Naive thymus-derived CD4-positive, alpha-beta T cell (primary cell): Measurements from ENCODE around the gene KAZN. TPM values are rescaled to one million over a fixed set of nuclear protein-coding genes. Genes with fewer than 3 reads are reported as not detected.

Source experiments
- ATAC-seq: fragments of 150-1000 bp; cut with Tn5 transposase; 2 replicates; pipeline ENCODE4 v1.10.0; 2021; ENCODE audit warnings: mild to moderate bottlenecking, moderate library complexity
- CTCF ChIA-PET: fragments of 350-600 bp; sonication (Branson Sonifier 250); formaldehyde crosslinking; loops from one replicate; lab custom pipeline; 2021; ENCODE audit warnings: antibody characterized with exemption; lab: Charles Lee
- POLR2A ChIA-PET: fragments of 350-600 bp; sonication (Branson Sonifier 250); formaldehyde crosslinking; loops from one replicate; lab custom pipeline; 2021; ENCODE audit warnings: antibody characterized with exemption, inconsistent platforms; lab: Charles Lee
- DNase-seq, 9 donors: peaks; one replicate each; pipeline versions ENCODE4 v3.0.0 to v3.0.0-alpha.2; 2020 to 2022; ENCODE audit warnings: mixed read lengths in 1 of 9
- H3K27ac ChIP-seq: one replicate; pipeline ENCODE4 v1.7.0; 2013; ENCODE audit warnings: mild to moderate bottlenecking, low read depth, low read length, moderate library complexity
- H3K27me3 ChIP-seq, 2 donors: one replicate each; pipeline ENCODE4 v1.7.0; 2013; ENCODE audit warnings: low read length in 2 of 2, mild to moderate bottlenecking in 2 of 2, moderate library complexity in 2 of 2; ENCODE audit not compliant: control insufficient read depth in 2 of 2, insufficient read depth in 2 of 2
- H3K36me3 ChIP-seq, 3 experiments: 1 replicate in 2 of 3; 2 replicates in 1 of 3; pipeline ENCODE4 v1.7.0; 2013; ENCODE audit warnings: low read length in 3 of 3, mild to moderate bottlenecking in 3 of 3, moderate library complexity in 1 of 3; ENCODE audit not compliant: insufficient read depth in 3 of 3, control insufficient read depth in 2 of 3
- H3K4me1 ChIP-seq, 2 donors: one replicate each; pipeline ENCODE4 v1.7.0; 2013; ENCODE audit warnings: low read length in 2 of 2, mild to moderate bottlenecking in 2 of 2, moderate library complexity in 1 of 2; ENCODE audit not compliant: control insufficient read depth in 2 of 2, insufficient read depth in 2 of 2
- H3K4me3 ChIP-seq: 2 replicates; pipeline ENCODE4 v1.7.0; 2013; ENCODE audit warnings: mild to moderate bottlenecking, low read length
- H3K9me3 ChIP-seq, 3 experiments: 1 replicate in 2 of 3; 2 replicates in 1 of 3; pipeline ENCODE4 v1.7.0; 2013; ENCODE audit warnings: low read length in 3 of 3; ENCODE audit not compliant: control insufficient read depth in 2 of 3
- H3K27ac Mint-ChIP-seq, 9 donors: one replicate each; pipeline ENCODE4 v1.8.0; 2020 to 2022; ENCODE audit warnings: mixed read lengths in 9 of 9, mild to moderate bottlenecking in 8 of 9, moderate library complexity in 5 of 9, inconsistent platforms in 2 of 9
- H3K27me3 Mint-ChIP-seq, 5 donors: one replicate each; pipeline ENCODE4 v1.8.0; 2021 to 2022; ENCODE audit warnings: mixed read lengths in 5 of 5, mild to moderate bottlenecking in 1 of 5
- H3K36me3 Mint-ChIP-seq, 5 donors: one replicate each; pipeline ENCODE4 v1.8.0; 2020 to 2022; ENCODE audit warnings: mixed read lengths in 5 of 5, mild to moderate bottlenecking in 3 of 5, inconsistent platforms in 1 of 5
- H3K4me1 Mint-ChIP-seq, 7 donors: one replicate each; pipeline ENCODE4 v1.8.0; 2020 to 2022; ENCODE audit warnings: mixed read lengths in 7 of 7, mild to moderate bottlenecking in 3 of 7, inconsistent platforms in 1 of 7
- H3K4me3 Mint-ChIP-seq, 10 donors: one replicate each; pipeline ENCODE4 v1.8.0; 2020 to 2022; ENCODE audit warnings: mild to moderate bottlenecking in 10 of 10, mixed read lengths in 10 of 10, moderate library complexity in 6 of 10, inconsistent platforms in 2 of 10
- H3K9me3 Mint-ChIP-seq, 11 donors: one replicate each; pipeline ENCODE4 v1.8.0; 2020 to 2022; ENCODE audit warnings: mixed read lengths in 11 of 11, mild to moderate bottlenecking in 4 of 11, inconsistent platforms in 1 of 11, moderate library complexity in 1 of 11
- intact Hi-C, 2 donors: fragments of 100-400 bp; cut with micrococcal nuclease; formaldehyde crosslinking; loops; one replicate each; pipeline ENCODE4 v1.15.1; 2023
- polyA plus RNA-seq, 2 donors: library from polyadenylated mRNA; unstranded; fragments of 300-500 nt; fragmentation: Illumina TruSeq; gene quantifications; one replicate each; pipeline ENCODE4 v1.2.3, GENCODE V29; 2021
- total RNA-seq, 6 experiments: library from RNA in 5 of 6; stranded (reverse) in 5 of 6; gene quantifications; 1 replicate in 5 of 6; 2 replicates in 1 of 6; pipeline ENCODE4 v1.2.3 and lab custom pipeline; 2021 to 2026

Gene KAZN
- total and polyA plus RNA-seq, 7 experiments from 2014 or later, result 0.08 to 0.87 (median 0.30) TPM

- ChIA-PET CTCF (no interaction called here), POLR2A (no interaction called here)
- H3K36me3 Mint-ChIP-seq, result no peaks in the 10 kb centered on the region
- Histone ChIP-seq H3K36me3 (no peaks in the 10 kb centered on the region), H3K27ac (no peak overlapping the region), H3K4me1 (no peaks in the 10 kb centered on the region), H3K27me3 (no peaks in the 10 kb centered on the region), H3K9me3 (no peaks in the 10 kb centered on the region), H3K4me3 (no peak overlapping the region)
- peaks cover 0 to 9% (median 5%) of the 10 kb centered on the region in 5 donors for H3K27me3 Mint-ChIP-seq
- DNase-seq (no peak), ATAC-seq (no peak)
- no peaks in the 10 kb centered on the region for H3K4me1 Mint-ChIP-seq
- peaks cover 0 to 5% (median 0%) of the 10 kb centered on the region in 11 donors for H3K9me3 Mint-ChIP-seq
- no peak overlapping the region for H3K4me3 Mint-ChIP-seq
- H3K27ac Mint-ChIP-seq, result no peak overlapping the region
- intact Hi-C loops, result no loop called here
Measured at GRCh38 chr1:15007368-15007767, 408.9 kb downstream of the KAZN start.

DNA sequence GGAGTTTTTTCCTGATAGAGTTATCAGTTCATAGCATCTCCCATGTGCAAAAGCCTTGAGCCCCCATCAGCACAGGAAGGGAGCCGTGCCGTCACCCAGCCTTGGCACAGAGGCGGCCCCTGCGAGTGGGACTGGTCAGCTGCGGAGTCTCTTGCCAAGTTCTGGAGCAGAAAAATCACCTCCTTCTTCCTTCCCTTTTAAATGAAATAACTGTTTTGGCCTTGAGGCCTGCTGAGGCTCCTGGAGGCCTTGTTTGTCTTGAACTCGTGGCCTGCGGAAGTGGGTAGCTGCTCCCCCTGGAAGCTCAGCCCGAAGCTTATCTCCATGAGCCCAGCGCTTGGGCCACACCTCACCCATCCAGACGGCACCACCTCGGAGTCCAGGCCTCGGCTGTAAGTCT, 409.4 kb downstream of the KAZN start:
- H3K4me1 Mint-ChIP-seq, result no peaks in the 10 kb centered on the region
- no peak overlapping the region for H3K27ac Mint-ChIP-seq
- no peak overlapping the region for H3K4me3 Mint-ChIP-seq
- H3K9me3 ChIP-seq, result no peaks in the 10 kb centered on the region
- H3K4me1 ChIP-seq, result no peaks in the 10 kb centered on the region
- no peaks in the 10 kb centered on the region for H3K36me3 ChIP-seq
- intact Hi-C loops, result no loop called here
- H3K27me3 Mint-ChIP-seq, result peaks cover 0 to 9% (median 5%) of the 10 kb centered on the region in 5 donors
- H3K36me3 Mint-ChIP-seq, result no peaks in the 10 kb centered on the region
- CTCF ChIA-PET, result no interaction called here
- H3K27me3 ChIP-seq, result no peaks in the 10 kb centered on the region
- no peak for DNase-seq
- no peak overlapping the region for H3K27ac ChIP-seq
- H3K9me3 Mint-ChIP-seq, result peaks cover 0 to 5% (median 0%) of the 10 kb centered on the region in 11 donors
- no peak overlapping the region for H3K4me3 ChIP-seq
- POLR2A ChIA-PET, result no interaction called here
- no peak for ATAC-seq

DNA sequence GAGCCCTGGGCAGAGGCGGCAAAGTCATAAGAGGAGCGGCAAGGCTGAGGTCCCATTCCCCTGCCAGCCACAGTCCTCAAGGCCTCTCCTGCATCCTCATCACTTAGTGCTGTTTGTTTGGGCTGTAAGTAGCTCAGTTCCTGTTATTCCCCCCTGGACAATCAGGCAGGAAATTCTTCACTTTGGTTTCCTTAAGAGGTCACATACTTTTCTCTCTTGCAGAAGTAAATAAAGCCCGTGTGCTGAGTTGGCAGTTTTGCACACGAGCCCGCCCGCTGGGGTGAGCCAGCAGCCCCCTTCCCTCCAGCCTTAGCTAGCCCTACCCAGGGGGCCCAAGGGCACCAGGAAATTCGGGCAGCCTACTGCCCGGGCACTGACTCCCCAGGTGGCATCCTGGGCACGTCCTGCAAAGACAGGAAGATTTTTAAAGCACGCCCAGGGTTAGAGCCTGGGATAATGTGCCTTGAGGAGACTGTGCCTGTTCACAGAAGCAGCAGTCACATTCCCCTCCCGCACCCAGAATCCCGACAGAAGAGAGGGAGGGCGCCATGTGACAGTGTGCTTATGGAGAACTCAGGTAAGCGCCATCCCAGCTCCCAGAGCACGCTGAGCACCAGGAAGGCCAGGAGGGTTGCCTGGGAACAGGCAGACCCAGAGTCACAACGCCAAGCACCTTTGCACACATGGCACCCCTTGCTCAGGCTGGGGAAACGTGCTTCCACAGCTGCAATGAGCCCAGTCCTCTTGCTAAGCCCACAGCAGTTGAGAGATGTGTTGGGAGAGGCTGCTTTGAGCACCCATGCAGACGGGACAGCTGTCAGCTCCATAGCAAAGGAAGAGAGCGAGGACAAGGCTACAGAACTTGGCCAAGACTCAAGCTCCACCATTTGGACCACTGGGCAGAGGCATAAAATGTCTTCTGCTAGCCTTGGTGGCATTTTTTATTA, 410.6 kb downstream of the KAZN start:
- DNase-seq (no peak), ATAC-seq (no peak)
- H3K9me3 ChIP-seq, result no peaks in the 10 kb centered on the region
- H3K36me3 Mint-ChIP-seq, result no peaks in the 10 kb centered on the region
- POLR2A ChIA-PET, result no interaction called here
- no peak overlapping the region for H3K4me3 ChIP-seq
- peaks cover 0 to 13% (median 9%) of the 10 kb centered on the region in 5 donors for H3K27me3 Mint-ChIP-seq
- no peaks in the 10 kb centered on the region for H3K4me1 Mint-ChIP-seq
- intact Hi-C loops, result no loop called here
- no peak overlapping the region for H3K27ac ChIP-seq
- H3K4me1 ChIP-seq, result no peaks in the 10 kb centered on the region
- CTCF ChIA-PET, result no interaction called here
- H3K27me3 ChIP-seq, result no peaks in the 10 kb centered on the region
- no peaks in the 10 kb centered on the region for H3K36me3 ChIP-seq
- H3K9me3 Mint-ChIP-seq, result peaks cover 0 to 5% (median 0%) of the 10 kb centered on the region in 11 donors
- H3K27ac Mint-ChIP-seq, result no peak overlapping the region
- H3K4me3 Mint-ChIP-seq, result no peak overlapping the region

DNA sequence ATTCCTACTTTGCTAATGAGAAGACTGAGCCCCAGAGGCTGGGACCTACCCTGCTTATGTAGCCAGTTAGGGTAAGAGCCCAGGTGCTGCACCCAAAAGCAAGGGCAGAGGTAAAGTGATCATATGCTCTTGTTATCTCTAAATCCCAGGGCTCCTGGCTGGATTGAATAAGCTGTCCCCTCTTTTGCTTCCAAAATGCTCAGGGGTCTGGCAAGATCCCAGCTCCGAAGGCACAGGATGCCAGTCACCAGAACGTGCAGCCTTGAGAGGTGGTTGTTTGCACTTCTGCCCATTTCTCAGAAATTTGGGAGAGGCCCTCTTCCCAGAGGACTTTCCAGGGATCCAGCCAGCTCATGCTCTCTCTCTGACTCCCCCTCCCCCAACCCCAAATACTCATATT, 412.7 kb downstream of the KAZN start:
- no peaks in the 10 kb centered on the region for H3K36me3 Mint-ChIP-seq
- H3K9me3 Mint-ChIP-seq, result peaks cover 0 to 5% (median 0%) of the 10 kb centered on the region in 11 donors
- no peaks in the 10 kb centered on the region for H3K36me3 ChIP-seq
- DNase-seq, result no peak
- H3K4me1 Mint-ChIP-seq, result peaks cover 0 to 3% (median 0%) of the 10 kb centered on the region in 7 donors
- no peak overlapping the region for H3K27ac ChIP-seq
- H3K4me3 ChIP-seq, result no peak overlapping the region
- ChIA-PET POLR2A (no interaction called here), CTCF (no interaction called here)
- no peak overlapping the region for H3K4me3 Mint-ChIP-seq
- H3K27me3 ChIP-seq, result no peaks in the 10 kb centered on the region
- H3K27me3 Mint-ChIP-seq, result peaks cover 0 to 15% (median 13%) of the 10 kb centered on the region in 5 donors
- peak overlapping the region in 1 of 9 donors; percentile 31 for H3K27ac Mint-ChIP-seq
- intact Hi-C loops, result no loop called here
- no peaks in the 10 kb centered on the region for H3K4me1 ChIP-seq
- no peak for ATAC-seq
- H3K9me3 ChIP-seq, result no peaks in the 10 kb centered on the region

- H3K27me3 ChIP-seq, result no peaks in the 10 kb centered on the region
- no peak overlapping the region for H3K4me3 ChIP-seq
- Mint-ChIP-seq H3K36me3 (no peaks in the 10 kb centered on the region), H3K9me3 (peaks cover 0 to 5% (median 0%) of the 10 kb centered on the region in 11 donors), H3K27me3 (peaks cover 0 to 14% (median 10%) of the 10 kb centered on the region in 5 donors), H3K4me1 (peaks cover 0 to 3% (median 0%) of the 10 kb centered on the region in 7 donors), H3K4me3 (no peak overlapping the region), H3K27ac (no peak overlapping the region)
- intact Hi-C loops, result no loop called here
- H3K27ac ChIP-seq, result no peak overlapping the region
- H3K36me3 ChIP-seq, result no peaks in the 10 kb centered on the region
- no peaks in the 10 kb centered on the region for H3K4me1 ChIP-seq
- no peaks in the 10 kb centered on the region for H3K9me3 ChIP-seq
- DNase-seq (no peak), ATAC-seq (no peak)
- ChIA-PET POLR2A (no interaction called here), CTCF (no interaction called here)
Measured at GRCh38 chr1:15011661-15012060, 413.2 kb downstream of the KAZN start.

- no peak for DNase-seq
- CTCF ChIA-PET, result no interaction called here
- peaks cover 0 to 5% (median 0%) of the 10 kb centered on the region in 11 donors for H3K9me3 Mint-ChIP-seq
- no peaks in the 10 kb centered on the region for H3K36me3 ChIP-seq
- no peaks in the 10 kb centered on the region for H3K27me3 ChIP-seq
- H3K27ac Mint-ChIP-seq, result no peak overlapping the region
- H3K36me3 Mint-ChIP-seq, result no peaks in the 10 kb centered on the region
- peaks cover 0 to 3% (median 0%) of the 10 kb centered on the region in 7 donors for H3K4me1 Mint-ChIP-seq
- no peak overlapping the region for H3K4me3 ChIP-seq
- H3K27me3 Mint-ChIP-seq, result peaks cover 0 to 14% (median 10%) of the 10 kb centered on the region in 5 donors
- no peak overlapping the region for H3K27ac ChIP-seq
- no peak for ATAC-seq
- H3K4me3 Mint-ChIP-seq, result no peak overlapping the region
- H3K4me1 ChIP-seq, result no peaks in the 10 kb centered on the region
- POLR2A ChIA-PET, result no interaction called here
- no peaks in the 10 kb centered on the region for H3K9me3 ChIP-seq
- intact Hi-C loops, result no loop called here
Measured at GRCh38 chr1:15012822-15013221, 414.3 kb downstream of the KAZN start.
